Cerebellar cortex (tissue), 1 donor: ENCODE data around the gene FUCA1.

Source experiments
- DNase-seq: peaks from one replicate; pipeline ENCODE4 v3.0.0-alpha.2; 2015; ENCODE audit warnings: low spot score

FUCA1 gene

DNA sequence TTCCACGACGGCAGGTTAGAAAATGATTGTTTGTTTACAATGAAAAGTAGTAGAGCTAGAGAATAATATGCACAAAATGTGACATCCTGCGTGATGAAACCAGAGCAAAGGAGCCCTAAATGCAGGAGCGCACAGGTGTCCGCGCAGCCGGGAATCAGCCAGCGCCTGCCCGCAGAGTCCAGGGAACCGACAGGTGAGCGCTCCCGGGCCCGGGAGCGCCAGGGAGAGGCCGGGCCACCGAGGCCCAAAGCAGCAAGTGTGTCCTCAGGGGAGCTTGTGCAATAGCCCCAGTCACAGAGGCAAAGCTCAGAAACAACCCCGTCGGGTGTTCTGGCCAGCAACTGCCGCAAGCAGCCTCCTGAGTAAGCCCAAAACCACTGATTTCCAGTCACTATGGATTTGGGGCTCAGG is 66.7 kb downstream of the FUCA1 start:
- no peak for DNase-seq

DNA sequence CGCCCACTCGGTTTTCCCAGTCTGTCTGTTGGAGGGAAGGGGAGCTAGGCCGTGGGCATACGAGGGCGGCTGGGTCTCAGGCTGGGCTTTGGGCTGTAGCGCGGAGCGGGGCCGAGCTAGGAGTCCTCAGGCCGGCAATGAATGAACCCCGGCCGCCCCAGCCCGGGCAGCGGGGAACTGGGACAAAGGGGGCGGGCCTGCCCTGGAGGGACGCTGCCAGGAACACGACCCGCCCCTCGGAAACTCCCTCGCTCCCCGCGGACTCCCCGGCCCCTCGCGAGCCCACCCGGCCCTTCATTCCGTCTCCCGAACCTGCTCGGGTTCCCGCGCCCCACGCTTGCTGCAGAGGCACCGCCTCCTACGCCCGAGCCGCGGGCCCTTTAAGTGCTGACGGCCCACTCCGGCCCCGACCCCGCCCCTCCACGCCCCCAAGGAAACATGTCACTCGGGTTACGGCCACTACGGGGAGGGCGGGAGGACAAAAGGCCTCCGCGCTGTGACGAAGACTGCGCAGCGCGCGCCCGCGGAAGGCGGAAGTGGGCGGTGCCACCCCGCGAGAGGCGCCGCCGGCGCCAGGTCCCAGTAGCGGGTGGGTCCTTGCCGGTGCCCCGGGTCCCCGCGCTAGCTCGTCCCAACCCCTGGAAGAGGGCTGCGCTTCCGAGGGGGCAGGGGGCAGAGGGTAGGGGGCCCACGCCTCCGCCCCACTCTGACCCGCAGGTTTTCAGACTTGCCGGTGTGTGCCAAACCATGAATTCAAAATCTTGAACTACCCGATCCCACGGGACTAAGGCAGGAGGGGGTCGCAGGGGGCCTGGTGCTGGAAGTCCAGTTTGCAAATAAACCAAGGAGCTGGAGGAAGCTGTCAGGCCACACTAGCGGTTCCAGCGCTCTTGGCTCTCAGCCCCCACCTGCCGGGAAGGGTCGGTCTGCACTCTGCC is 67.4 kb downstream of the FUCA1 start, which contains the start of gene GALE:
GALE (minus strand) TSS at position 355 of the 938 bp plus-strand sequence. CDS start 1,747 bp downstream, outside the sequence.
- DNase-seq = peak; percentile 95

DNA sequence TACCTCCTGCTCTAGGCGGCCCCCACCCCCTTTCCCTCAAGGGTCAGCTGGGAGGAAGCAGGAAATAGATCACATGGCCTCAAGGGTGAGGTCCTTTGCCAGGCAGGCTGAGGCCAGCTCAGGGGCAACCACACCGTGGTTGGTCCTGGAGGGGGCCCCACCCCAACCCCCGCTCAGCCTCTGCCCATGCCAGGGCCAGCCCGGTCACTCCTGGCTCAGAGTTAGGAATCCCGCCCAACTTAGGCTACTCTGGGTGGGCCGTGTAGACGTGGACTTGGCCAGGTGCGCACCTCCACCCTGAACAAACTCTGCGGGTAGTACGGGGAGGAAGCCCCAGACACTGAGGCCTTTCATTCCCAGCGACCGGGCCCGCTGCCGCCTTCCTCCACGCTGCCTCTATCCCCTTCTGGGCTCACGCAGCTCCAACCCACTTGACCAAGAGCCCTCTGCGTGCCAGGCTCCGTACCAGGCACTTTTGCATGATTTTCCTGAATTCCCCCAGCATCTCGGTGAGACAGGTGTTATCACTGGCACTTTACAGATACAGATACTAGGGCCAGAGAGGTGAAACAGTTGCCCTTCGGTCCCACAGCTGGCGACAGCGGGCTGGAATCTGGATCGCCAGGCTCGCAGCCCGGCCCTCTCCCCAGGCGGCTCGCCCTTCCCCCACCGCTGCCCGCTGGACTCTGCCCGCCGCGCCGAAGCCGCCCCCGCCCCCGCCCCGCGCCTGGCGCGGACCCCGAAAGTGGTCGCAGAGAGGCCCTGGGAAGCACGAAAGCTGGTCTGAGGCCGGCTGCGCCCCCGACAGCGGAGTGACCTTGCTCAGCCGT is 68.3 kb downstream of the FUCA1 start:
- DNase-seq = no peak

- no peak for DNase-seq
These were observed 68.9 kb downstream of the FUCA1 start for GRCh38 chr1:23799255-23799569.

GRCh38 chr1:23798662-23799142 is 69.4 kb downstream of the FUCA1 start:
- no peak for DNase-seq

DNA sequence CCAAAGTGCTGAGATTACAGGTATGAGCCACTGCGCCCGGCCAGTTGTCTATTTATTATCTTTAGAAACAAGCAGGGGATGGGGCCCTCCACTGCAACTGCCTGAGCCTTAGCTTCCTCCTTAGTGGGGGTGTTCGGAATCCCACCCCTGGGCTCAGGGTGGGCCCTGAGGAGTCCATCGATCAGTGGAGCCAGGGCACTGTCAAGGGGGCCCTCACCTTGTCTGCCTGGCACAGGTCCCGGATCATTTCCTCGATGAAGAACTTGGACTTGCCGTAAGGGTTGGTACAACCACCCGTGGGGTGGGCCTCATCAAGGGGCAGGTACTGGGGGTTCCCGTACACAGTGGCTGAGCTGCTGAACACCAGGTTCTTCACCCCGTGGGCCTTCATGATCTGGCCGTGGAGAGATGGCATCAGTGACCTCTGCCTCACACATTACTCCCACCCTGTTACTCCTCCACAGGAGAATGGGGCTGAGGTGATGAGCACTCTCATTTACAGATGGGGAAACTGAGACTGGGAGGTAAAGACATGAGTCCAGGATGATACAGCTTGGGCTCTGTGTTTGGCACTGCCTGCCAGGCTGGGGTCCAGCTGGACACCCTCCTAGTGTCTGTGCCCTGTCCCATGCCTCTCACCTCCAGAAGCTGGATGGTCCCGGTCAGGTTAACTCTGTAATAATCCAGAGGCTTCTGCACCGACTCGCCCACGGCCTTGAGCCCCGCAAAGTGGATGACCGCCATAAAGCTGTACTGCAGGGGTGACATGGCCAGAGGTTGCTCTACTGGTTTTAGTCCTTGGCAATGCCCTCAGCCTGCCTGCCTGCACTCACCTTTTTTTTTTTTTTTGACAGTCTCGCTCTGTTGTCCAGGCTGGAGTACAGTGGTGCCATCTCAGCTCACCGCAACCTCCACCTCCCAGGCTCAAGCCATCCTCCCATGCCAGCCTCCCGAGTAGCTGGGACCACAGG is 70.3 kb downstream of the FUCA1 start:
- no peak for DNase-seq

GRCh38 chr1:23796466-23797271 is 71.4 kb downstream of the FUCA1 start:
- peak; percentile 35 for DNase-seq

DNA sequence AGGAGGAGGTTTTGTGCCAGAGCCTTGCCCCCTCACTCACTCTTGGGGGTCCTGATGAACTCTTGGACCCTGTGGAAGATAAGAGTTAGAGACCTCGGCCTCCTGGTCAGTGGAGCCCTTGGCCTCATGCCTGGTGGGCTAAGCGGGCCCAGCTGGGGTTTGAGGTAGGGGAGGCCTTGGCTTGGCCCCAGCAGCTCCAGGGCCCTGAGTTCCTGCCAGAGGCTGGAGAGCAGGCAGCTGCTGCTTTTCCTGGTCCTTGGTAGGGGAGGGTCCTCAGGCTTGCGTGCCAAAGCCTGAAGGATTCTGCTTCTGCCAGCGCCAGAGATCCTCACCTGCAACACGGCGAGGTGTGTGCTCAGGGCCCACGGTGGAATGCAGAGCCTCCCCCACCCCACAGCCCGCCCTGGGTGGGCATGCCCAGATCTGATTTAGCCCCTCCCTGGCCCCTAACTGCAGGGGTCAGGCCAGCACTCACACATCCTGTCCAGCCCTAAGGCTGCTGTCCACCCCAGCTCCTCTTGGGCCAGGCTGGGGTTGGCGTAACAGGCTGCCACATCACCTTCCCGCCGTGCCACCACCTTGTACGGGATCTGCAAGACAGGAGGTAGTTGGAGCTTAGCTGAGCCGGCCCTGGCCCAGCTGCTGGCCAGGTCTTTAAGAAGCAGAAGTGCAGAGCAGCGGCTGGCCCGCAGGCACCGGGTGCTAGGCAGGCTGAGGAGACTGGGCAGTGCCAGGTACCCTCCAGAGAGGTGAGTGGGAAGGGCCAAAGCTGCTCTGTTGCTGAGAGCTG is 72.2 kb downstream of the FUCA1 start:
- no peak for DNase-seq
